HG03342 (cell line): ENCODE measurements around the gene ECHDC3.
"Not testable (repeated sequence)": the region's sequence is repeated elsewhere in the genome, so short reads cannot be mapped to it uniquely, and the experiment has no call there.

ENCODE experiments used
- ATAC-seq: cut with Tn5 transposase; IDR thresholded peaks from one replicate; pipeline ENCODE4 v1.9.1; 2021; ENCODE audit warnings: mild to moderate bottlenecking, moderate library complexity; ENCODE audit not compliant: unreplicated experiment

ECHDC3 gene

GRCh38 chr10:11742009-11742778 lies at the start of gene ECHDC3:
Gene ECHDC3, plus strand, starts transcription at chr10:11742382. Its CDS starts 195 bp downstream, at chr10:11742577.
- peak; percentile 66 for ATAC-seq

- ATAC-seq = no peak
Observed at GRCh38 chr10:11693376-11693775, 48.8 kb upstream of the ECHDC3 start.

- no peak for ATAC-seq
Observed at GRCh38 chr10:11695779-11696178, 46.4 kb upstream of the ECHDC3 start.

GRCh38 chr10:11697718-11698527 lies 44.3 kb upstream of the ECHDC3 start:
- no peak for ATAC-seq

DNA sequence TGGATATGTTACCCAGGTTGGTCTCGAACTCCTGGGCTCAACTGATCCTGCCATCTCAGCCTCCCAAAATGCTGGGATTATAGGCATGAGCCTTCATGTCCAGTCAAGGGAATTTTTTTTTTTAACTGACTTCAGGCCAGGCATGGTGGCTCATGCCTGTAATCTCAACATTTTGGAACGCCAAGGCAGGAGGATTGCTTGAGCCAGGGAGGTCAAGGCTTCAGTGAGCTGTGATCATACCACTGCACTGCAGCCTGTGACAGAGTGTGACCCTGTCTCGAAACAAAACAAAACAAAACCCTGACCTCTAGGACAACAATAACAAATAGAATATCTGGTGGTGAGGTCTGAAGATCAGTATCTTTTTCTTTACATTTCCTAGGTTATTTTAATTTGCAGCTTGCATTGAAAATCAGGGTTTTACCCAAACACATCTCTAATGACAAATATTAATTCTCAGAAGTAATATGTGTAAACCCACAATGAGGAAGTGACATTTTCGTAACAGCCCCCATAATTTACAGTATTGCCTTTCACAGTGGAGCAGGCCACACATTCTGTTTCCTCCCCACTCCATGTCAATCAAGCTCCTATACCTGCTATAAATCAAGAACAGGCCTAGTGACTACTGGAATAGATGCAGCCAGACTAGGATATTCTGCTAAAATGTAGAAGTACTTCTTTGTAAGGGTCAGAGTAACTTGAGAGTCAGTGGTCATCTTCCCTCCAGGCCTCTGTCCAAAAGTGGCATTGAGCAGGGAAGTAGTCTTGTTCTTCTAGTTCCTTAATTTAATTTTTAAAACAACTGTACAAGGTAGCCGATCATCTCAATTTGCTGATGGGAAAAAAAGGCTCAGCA lies 43.3 kb upstream of the ECHDC3 start:
- peak; percentile 79 for ATAC-seq

DNA sequence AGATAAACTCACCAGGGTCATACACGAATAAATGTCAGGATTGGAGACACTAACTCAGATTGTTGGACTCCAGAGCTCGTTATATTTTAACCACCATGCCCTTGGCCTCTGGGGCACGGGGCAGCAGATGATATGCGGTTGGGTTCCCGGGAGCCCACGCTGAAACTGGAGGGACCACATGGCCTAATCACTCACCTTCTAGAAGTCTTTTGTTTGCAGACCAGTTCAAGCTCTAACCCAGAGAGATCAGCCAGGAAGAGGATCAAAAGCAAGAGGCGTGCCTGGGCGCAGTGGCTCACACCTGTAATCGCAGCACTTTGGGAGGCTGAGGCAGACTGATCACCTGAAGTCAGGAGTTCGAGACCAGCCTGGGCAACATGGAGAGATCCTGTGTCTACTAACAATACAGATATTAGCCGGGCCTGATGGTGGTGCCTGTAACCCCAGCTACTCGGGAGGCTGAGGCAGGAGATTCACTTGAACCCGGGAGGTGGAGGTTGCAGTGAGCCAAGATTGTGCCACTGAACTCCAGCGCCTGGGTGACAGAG lies 42.6 kb upstream of the ECHDC3 start:
- ATAC-seq = peak; percentile 15

DNA sequence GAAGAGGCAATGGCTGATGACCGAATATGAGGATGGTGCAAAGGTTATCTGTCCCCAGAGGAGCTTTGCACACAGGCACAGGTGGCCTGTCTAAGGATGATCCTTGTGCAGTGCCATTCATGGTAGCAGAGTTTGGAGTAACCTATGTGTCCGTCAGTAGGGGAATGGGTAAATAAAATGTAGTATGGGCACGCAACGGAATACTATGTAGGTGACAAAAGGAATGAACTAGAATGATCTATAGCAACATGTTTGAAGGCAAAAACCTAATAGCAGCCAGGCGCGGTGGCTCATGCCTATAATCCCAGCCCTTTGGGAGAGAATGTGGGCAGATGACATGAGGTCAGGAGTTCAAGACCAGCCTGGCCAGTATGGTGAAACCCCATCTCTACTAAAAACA lies 41.6 kb upstream of the ECHDC3 start:
- no peak for ATAC-seq

GRCh38 chr10:11701451-11702095 lies 40.6 kb upstream of the ECHDC3 start:
- ATAC-seq = no peak

DNA sequence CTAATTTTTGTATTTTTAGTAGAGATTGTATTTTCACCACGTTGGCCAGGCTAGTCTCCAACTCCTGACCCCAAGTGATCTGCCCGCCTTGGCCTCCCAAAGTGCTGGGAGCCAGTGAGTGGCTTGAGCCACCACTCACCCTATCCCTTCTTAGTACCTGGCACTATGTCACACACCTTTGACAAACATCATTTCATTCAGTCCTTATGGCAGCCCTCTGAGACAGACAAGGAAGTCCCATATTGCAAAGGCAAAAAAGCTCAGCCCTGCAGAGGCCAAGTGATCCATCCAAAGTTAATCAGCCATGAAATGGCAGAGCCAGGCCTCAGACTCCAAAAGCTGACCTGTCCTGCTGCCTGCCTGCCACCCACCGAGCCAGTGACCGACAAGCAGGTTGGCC lies 39.9 kb upstream of the ECHDC3 start:
- no peak for ATAC-seq

DNA sequence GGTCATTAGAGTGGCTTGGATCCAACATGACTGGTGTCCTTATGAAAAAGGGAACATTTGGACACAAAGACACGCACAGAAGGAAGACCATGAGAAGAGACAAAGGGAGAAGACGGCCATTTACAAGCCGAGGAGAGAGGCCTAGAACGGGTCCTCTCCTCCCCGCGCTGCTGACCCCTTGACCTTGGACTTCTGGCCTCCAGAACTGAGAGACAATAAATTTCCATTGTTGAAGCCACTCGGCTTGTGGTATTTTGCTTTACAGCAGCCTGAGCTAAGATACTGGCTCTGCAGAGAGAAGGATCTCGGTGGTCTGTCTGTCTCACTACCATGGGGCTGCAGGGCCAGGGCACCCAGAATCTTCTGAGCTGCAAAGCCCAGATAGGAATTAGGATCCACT lies 38.1 kb upstream of the ECHDC3 start:
- ATAC-seq = no peak

DNA sequence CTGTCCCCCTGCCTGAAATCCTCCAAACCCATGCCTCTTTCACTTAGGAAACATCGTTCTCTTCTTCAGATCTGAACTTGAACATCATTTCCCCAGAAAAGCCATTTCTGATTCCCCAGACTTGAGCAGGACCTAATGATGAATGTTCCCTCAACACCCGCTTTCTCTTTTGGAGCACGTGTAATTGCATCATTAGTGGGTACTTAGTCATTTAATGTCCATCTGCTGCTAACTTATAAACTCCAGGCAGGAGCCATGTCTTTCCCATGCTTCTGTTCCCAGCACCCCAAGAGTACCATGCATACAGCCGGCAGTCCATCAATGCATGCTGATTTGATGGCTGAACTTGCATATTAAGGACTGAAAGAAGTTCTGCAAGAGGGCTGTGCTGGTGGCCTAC lies 36.5 kb upstream of the ECHDC3 start:
- ATAC-seq = no peak

DNA sequence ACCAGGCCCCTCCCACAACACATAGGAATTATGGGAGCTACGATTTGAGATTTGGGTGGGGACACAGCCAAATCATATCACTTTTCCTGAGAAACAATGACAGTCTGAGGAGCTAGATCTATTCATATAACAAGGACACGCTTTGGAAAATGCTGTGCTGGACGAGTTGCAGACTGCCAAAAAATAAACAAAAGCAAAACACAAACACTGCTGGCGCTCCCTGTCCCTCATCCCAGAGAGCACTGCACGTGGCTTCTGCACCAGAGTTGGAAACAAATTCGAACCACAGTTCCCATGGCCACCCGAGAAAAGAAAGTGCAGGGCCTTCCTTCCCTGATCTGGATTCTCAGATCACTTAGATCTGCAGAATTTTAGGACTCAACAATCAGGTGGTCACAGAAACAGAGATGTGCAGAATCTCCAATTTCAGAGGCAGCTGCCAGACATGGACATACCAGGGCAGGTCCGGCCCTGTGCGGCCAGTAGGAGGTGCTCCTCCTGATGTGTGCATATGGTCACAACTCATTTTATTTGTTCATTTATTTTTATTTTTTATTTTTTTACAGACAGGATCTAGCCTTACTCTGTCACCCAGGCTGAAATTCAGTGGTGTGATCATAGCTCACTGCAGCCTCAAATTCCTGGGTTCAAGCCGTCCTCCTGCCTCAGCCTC lies 35.2 kb upstream of the ECHDC3 start:
- no peak for ATAC-seq

DNA sequence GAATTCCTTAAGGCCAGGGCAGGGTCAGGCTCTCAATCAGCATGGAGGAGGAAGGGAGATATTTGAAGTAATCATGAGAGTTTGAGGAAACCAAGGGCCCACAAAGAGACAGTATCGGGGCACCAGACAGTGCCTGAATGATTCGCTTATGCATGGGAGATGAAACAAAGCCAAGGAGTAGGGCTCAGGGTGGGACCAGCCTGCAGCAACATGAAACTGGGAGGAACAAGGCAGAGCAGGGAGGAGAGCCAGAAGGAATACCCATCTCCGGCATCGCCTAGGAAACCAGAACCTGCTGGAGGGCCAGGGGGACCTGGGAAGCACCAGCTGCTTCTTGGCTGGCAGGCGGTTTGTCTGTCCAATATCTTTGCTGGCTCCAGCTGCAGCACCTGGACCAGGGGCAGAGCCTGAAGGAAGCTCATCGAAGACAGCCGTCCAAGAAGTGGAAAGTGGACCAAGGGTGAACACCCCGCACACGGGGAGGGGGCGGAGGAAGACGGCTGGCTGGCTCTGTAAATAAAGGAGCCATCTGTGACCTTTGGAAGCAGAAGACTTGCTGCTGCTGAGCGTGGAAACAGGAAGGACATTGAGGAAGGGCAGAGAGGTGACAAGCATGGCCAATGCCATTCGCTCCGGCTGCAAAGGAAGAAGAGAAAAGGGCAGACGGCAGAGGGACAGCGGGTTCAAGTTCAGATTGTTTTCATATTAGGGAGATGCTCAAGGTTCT lies 34.4 kb upstream of the ECHDC3 start:
- ATAC-seq = no peak

- ATAC-seq = not testable (repeated sequence)
Observed at GRCh38 chr10:11708801-11709200, 33.4 kb upstream of the ECHDC3 start.

DNA sequence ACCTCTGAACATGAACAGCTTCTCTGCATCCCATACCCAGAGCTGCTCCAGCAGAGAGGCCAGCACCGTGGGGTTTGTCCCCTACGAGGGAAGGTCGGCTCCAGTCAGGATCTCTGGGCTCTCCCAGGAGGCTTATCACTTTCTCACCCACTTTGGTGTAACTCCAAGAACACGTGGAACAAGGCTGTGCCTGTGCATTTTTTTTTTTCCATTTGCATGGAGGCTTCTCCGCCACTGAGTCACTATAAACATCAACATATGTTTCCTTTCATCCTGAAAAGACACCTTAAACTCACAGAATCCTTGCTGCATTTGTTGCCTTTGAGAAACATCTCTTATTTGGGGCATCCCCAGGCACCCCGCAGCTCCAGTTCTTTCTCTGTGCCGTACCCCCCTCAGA lies 29.4 kb upstream of the ECHDC3 start:
- ATAC-seq = no peak

DNA sequence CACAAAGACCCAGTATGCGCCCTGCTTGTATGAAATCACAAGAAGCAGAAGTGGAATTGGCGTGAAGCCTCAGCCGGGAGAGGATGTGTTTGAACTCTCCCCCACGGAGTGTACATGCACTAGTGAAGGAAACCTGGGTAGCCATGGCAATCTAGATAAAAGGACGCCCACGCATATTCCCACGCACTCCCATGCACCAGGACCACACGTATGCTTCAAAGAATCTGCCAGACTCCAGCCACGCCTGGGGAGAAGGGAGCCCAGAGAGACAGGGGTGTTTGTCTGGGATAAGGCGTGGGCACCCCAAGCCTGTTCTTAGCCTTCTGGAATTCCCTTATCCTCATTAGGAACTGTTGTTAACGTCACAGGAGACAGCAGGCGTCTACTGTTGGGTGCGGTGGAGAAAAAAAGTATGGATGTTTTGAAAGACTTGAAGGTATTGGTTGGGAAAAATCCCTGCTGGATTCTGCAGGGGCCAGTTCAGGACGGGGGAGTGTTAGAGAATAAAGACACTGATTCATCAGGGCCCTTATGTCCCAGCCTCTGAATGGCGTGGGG lies 28.9 kb upstream of the ECHDC3 start:
- no peak for ATAC-seq

GRCh38 chr10:11713963-11714362 lies 28.2 kb upstream of the ECHDC3 start:
- ATAC-seq = no peak

DNA sequence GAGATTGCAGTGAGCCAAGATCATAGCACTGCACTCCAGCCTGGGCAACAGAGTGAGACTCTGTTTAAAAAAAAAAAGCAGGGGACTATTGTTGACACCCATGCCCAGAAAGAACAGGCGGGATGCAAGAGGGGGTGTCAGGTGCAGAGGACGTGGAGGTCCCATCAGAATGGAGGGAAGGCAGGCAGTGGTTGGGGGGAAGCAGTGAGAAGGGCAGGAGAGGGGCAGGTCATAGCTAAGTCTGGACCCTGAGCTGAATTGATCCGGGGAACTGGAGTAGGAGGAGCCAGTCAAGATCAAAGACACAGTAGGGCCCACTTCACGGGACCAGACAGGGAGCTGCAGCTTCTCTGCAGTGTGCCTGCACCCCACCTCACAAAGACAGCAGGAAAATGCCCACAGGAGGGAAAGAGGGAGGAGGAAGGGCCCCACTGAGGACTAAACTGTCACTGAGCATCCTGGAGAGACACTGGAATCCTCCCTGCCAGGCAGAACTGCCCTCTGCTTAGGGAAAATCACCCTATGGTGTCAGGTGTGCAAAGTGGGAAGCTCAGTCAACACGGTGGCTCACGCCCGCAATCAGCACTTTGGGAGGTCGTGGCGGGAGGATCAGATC lies 27.3 kb upstream of the ECHDC3 start:
- ATAC-seq = no peak
